K562 (cell line): ENCODE data around the gene TLR8. TPM values are rescaled to one million over a fixed set of nuclear protein-coding genes. Genes with fewer than 3 reads are reported as not detected.

Experiments
- ATAC-seq: fragments of 200-7000 bp; cut with Tn5 transposase; 3 replicates; pipeline ENCODE4 v1.9.1; 2020; ENCODE audit warnings: moderate library complexity
- BruUV-seq: library from RNA; stranded (reverse); fragments of 400-500 nt; replicated peaks from 2 replicates; lab custom pipeline; 2021; lab: Mats Ljungman, UMichigan
- CTCF ChIA-PET: fragments of 300-600 bp; formaldehyde crosslinking; extraction: SDS; loops from one replicate; lab custom pipeline; 2021; ENCODE audit warnings: low intra/inter-chr PET ratio; lab: Yijun Ruan, JAX
- POLR2A ChIA-PET: fragments of 300-600, 350-650 bp; sonication (Branson Sonifier 250); formaldehyde crosslinking; extraction: SDS; loops from one replicate; lab custom pipeline; 2021; ENCODE audit warnings: antibody characterized with exemption, inconsistent platforms; lab: Yijun Ruan, JAX
- DNase-seq, 4 experiments: peaks; one replicate each; pipeline versions ENCODE4 v3.0.0 to v3.0.0-alpha.2; 2011 to 2018; ENCODE audit warnings: low spot score in 3 of 4, mixed read lengths in 3 of 4; ENCODE audit errors: extremely low read depth in 1 of 4
- FAIRE-seq: peaks from 2 replicates; lab custom pipeline; 2011; peaks lifted over from hg19 to GRCh38; lab: Jason Lieb, UNC
- H2AFZ ChIP-seq: 2 replicates; pipeline ENCODE4 v1.6.0; 2011; ENCODE audit warnings: low read depth, low read length, control low read depth, inconsistent platforms
- H3K27ac ChIP-seq: fragments of 200-600 bp; 3 replicates; pipeline ENCODE4 v1.8.0; 2011; ENCODE audit warnings: low read depth, mild to moderate bottlenecking, control low read depth, inconsistent platforms, low read length, moderate library complexity, mixed read lengths; ENCODE audit errors: extremely low read depth
- H3K27me3 ChIP-seq, 2 experiments: fragments of 300-600 bp in 1 of 2; 2 replicates in 1 of 2; 3 replicates in 1 of 2; pipeline versions ENCODE4 v1.6.0 to v1.8.0; 2011; ENCODE audit warnings: inconsistent platforms in 2 of 2, low read length in 2 of 2, mild to moderate bottlenecking in 1 of 2, mixed read lengths in 1 of 2, moderate library complexity in 1 of 2; ENCODE audit not compliant: control insufficient read depth in 2 of 2, insufficient read depth in 2 of 2
- H3K36me3 ChIP-seq: fragments of 300-600 bp; 3 replicates; pipeline ENCODE4 v1.8.0; 2011; ENCODE audit warnings: mild to moderate bottlenecking, low read length, inconsistent platforms; ENCODE audit not compliant: control insufficient read depth, insufficient read depth
- H3K4me1 ChIP-seq, 2 experiments: fragments of 200-600 bp in 1 of 2; replicated peaks in 1 of 2; 2 replicates in 1 of 2; 3 replicates in 1 of 2; pipeline versions ENCODE4 v1.5.1 to v1.8.0; 2011; ENCODE audit warnings: inconsistent platforms in 2 of 2, low read length in 2 of 2, mild to moderate bottlenecking in 1 of 2, mixed read lengths in 1 of 2, moderate library complexity in 1 of 2; ENCODE audit not compliant: control insufficient read depth in 2 of 2, insufficient read depth in 2 of 2
- H3K4me2 ChIP-seq: 2 replicates; pipeline ENCODE4 v1.6.1; 2011; ENCODE audit warnings: low read length, control low read depth, inconsistent platforms, mixed read lengths; ENCODE audit not compliant: insufficient read depth
- H3K4me3 ChIP-seq: fragments of 200-600 bp; sonication (generic), shearing (Covaris generic); 2 replicates; pipeline ENCODE4 v1.5.1; 2016; ENCODE audit warnings: control low read depth, inconsistent platforms
- H3K79me2 ChIP-seq: fragments of 200-600 bp; 3 replicates; pipeline ENCODE4 v1.8.0; 2011; ENCODE audit warnings: low read length, inconsistent platforms; ENCODE audit not compliant: control insufficient read depth, insufficient read depth
- H3K9ac ChIP-seq, 2 experiments: 2 replicates each; pipeline versions ENCODE4 v1.6.0 to v1.6.1; 2011; ENCODE audit warnings: low read depth in 2 of 2, low read length in 2 of 2, control low read depth in 1 of 2, inconsistent platforms in 1 of 2, mild to moderate bottlenecking in 1 of 2, mixed read lengths in 1 of 2; ENCODE audit not compliant: insufficient read depth in 1 of 2
- H3K9me1 ChIP-seq: one replicate; pipeline ENCODE4 v1.6.0; 2011; ENCODE audit warnings: inconsistent platforms, mild to moderate bottlenecking, low read length, moderate library complexity; ENCODE audit not compliant: control insufficient read depth, insufficient read depth
- H3K9me3 ChIP-seq: replicated peaks from 2 replicates; pipeline ENCODE4 v1.5.1; 2011; ENCODE audit warnings: low read depth, low read length, inconsistent platforms; ENCODE audit not compliant: control insufficient read depth, insufficient read depth
- H4K20me1 ChIP-seq: replicated peaks from 2 replicates; pipeline ENCODE4 v1.6.1; 2011; ENCODE audit warnings: low read length, inconsistent platforms, mixed read lengths; ENCODE audit not compliant: control insufficient read depth, insufficient read depth
- C11orf30 ChIP-seq: fragments of 450-650 bp; IDR thresholded peaks from 2 replicates; pipeline ENCODE4 v1.6.1; 2016; ENCODE audit warnings: low read depth, mild to moderate bottlenecking
- MAFF ChIP-seq: IDR thresholded peaks from 2 replicates; pipeline ENCODE4 v1.6.1; 2012; ENCODE audit warnings: low read length, improper control_type of control experiment
- MAFG ChIP-seq: fragments of 450-650 bp; conservative IDR thresholded peaks from 2 replicates; pipeline ENCODE4 v1.6.1; 2016; ENCODE audit warnings: missing genetic modification characterization, missing compliant biosample characterization
- MAFK ChIP-seq: IDR thresholded peaks from 2 replicates; pipeline ENCODE4 v1.6.1; 2011; ENCODE audit warnings: low read length, improper control_type of control experiment
- PBX2 ChIP-seq, 2 experiments: IDR thresholded peaks in 1 of 2; conservative IDR thresholded peaks in 1 of 2; 2 replicates each; pipeline ENCODE4 v1.6.1; 2016; ENCODE audit warnings: low read depth in 2 of 2, mild to moderate bottlenecking in 1 of 2, missing compliant biosample characterization in 1 of 2, missing genetic modification characterization in 1 of 2, moderate library complexity in 1 of 2
- ZNF316 ChIP-seq: fragments of 450-650 bp; IDR thresholded peaks from 2 replicates; pipeline ENCODE4 v1.6.1; 2016
- ZNF584 ChIP-seq: fragments of 200-800 bp; sonication (Bioruptor generic); IDR thresholded peaks from 2 replicates; pipeline ENCODE4 v1.6.1; 2016; ENCODE audit warnings: low read depth, mild to moderate bottlenecking, missing genetic modification characterization, missing compliant biosample characterization
- whole genome bisulfite sequencing: fragments of 100-300 bp; shearing (Covaris generic); methylation state at CpG from one replicate; pipeline ENCODE4 v1.1.6; 2016; ENCODE audit warnings: low coverage, mixed read lengths; ENCODE audit not compliant: insufficient coverage; ENCODE audit errors: missing lambda C conversion rate; 5-methylcytosine and 5-hydroxymethylcytosine counted together
- in situ Hi-C: fragments of 300-500 bp; cut with MboI; formaldehyde crosslinking; loops from 4 replicates; pipeline ENCODE4 v1.15.0; 2018; ENCODE audit warnings: inconsistent platforms, mixed read lengths
- intact Hi-C: fragments of 100-400 bp; cut with micrococcal nuclease; formaldehyde crosslinking; loops from 2 replicates; pipeline ENCODE4 v1.14.2; 2022
- polyA plus RNA-seq, 8 experiments: library from polyadenylated mRNA; depleted of rRNA in 4 of 8; stranded (reverse) in 5 of 8; unstranded in 3 of 8; fragments of >200 nt; fragmentation: Nextera tagmentation in 2 of 8; fragmentation: Illumina TruSeq in 1 of 8; extraction: Ambion mirVana in 2 of 8; extraction: Trizol in 1 of 8; gene quantifications; 2 replicates each; pipeline versions ENCODE4 v1.2.1 to v1.2.3, GENCODE V29; 2011 to 2014; ENCODE audit warnings: inconsistent platforms in 1 of 8, missing spikeins in 1 of 8
- total RNA-seq, 7 experiments: library from RNA; depleted of rRNA in 6 of 7; stranded (reverse); fragments of >200 nt in 6 of 7; fragmentation: Illumina TruSeq in 2 of 7; extraction: Trizol in 2 of 7; gene quantifications; 2 replicates each; pipeline versions ENCODE4 v1.2.1 to v1.2.3, GENCODE V29; 2011 to 2021; ENCODE audit warnings: low replicate concordance in 1 of 7
- TF ChIP-seq, protein P1 (sequence below): sonication (generic); formaldehyde crosslinking; IDR thresholded peaks from 2 replicates; pipeline ENCODE4 v1.8.0; 2023; ENCODE audit warnings: mild to moderate bottlenecking, missing genetic modification reagents

Gene TLR8
- total and polyA plus RNA-seq, 9 of the 15 experiments (the other 6 are each of a cell fraction or from before 2014, with no cell fraction given): not detected

- POLR2A ChIA-PET: no interaction called here
- CTCF ChIA-PET: no interaction called here
- no peak overlapping the region for H2AFZ ChIP-seq
- H3K9ac ChIP-seq: no peak overlapping the region
- intact Hi-C loops: no loop called here
- H3K4me2 ChIP-seq: no peak overlapping the region
- H3K79me2 ChIP-seq: no peaks in the 10 kb centered on the region
- no peak for TF ChIP-seq PBX2 (CRISPR knock-in tag; IDR thresholded peaks at IDR 0.05; ENCODE audit: low read depth)
- no peak for TF ChIP-seq PBX2 (tag; conservative IDR thresholded peaks at IDR 0.05; ENCODE audit: low read depth)
- TF ChIP-seq, protein P1, sequence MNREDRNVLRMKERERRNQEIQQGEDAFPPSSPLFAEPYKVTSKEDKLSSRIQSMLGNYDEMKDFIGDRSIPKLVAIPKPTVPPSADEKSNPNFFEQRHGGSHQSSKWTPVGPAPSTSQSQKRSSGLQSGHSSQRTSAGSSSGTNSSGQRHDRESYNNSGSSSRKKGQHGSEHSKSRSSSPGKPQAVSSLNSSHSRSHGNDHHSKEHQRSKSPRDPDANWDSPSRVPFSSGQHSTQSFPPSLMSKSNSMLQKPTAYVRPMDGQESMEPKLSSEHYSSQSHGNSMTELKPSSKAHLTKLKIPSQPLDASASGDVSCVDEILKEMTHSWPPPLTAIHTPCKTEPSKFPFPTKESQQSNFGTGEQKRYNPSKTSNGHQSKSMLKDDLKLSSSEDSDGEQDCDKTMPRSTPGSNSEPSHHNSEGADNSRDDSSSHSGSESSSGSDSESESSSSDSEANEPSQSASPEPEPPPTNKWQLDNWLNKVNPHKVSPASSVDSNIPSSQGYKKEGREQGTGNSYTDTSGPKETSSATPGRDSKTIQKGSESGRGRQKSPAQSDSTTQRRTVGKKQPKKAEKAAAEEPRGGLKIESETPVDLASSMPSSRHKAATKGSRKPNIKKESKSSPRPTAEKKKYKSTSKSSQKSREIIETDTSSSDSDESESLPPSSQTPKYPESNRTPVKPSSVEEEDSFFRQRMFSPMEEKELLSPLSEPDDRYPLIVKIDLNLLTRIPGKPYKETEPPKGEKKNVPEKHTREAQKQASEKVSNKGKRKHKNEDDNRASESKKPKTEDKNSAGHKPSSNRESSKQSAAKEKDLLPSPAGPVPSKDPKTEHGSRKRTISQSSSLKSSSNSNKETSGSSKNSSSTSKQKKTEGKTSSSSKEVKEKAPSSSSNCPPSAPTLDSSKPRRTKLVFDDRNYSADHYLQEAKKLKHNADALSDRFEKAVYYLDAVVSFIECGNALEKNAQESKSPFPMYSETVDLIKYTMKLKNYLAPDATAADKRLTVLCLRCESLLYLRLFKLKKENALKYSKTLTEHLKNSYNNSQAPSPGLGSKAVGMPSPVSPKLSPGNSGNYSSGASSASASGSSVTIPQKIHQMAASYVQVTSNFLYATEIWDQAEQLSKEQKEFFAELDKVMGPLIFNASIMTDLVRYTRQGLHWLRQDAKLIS (CRISPR knock-in tag): no peak
- TF ChIP-seq MAFF: peak; percentile 68
- TF ChIP-seq ZNF316: peak; percentile 64
- TF ChIP-seq ZNF584 (CRISPR knock-in tag): no peak
- peak; percentile 69; the same call in 1 of the 2 replicates for TF ChIP-seq MAFK
- peak; percentile 46; the same call in 1 of the 2 replicates for TF ChIP-seq C11orf30
- TF ChIP-seq MAFG (tag): peak; percentile 51
- H4K20me1 ChIP-seq: no peaks in the 10 kb centered on the region
- WGBS: 0% methylated on average over 3 of the region's 3 CpGs
- no peak for FAIRE-seq
- ATAC-seq: no peak
- H3K36me3 ChIP-seq: no peaks in the 10 kb centered on the region
- H3K9me1 ChIP-seq: no peaks in the 10 kb centered on the region
- no peaks in the 10 kb centered on the region for H3K4me1 ChIP-seq
- no peak overlapping the region for H3K27ac ChIP-seq
- no peaks in the 10 kb centered on the region for H3K9me3 ChIP-seq
- in situ Hi-C loops: no loop called here
- H3K27me3 ChIP-seq: peaks cover 0 to 9% of the 10 kb centered on the region in 2 experiments; a peak in 3 of 5 replicates
- no TSS peak for BruUV-seq
- H3K4me3 ChIP-seq: no peak overlapping the region
- no peak for DNase-seq
Observed at GRCh38 chrX:12886545-12886944, 19.9 kb upstream of the TLR8 start.
